Measurements from ENCODE around the gene LDLRAD3.

Gene LDLRAD3

GRCh38 chr11:36214976-36215692 is 271.3 kb downstream of the LDLRAD3 start:
- no peak overlapping the region for H3K4me3 ChIP-seq (ENCODE audit: low read depth, low read length)
- TF ChIP-seq CTCF (IDR thresholded peaks at IDR 0.05; ENCODE audit: low read depth, low read length) = no peak

GRCh38 chr11:36215693-36216060 is 271.8 kb downstream of the LDLRAD3 start:
- no peak overlapping the region for H3K4me3 ChIP-seq (ENCODE audit: low read depth, low read length)
- TF ChIP-seq CTCF (IDR thresholded peaks at IDR 0.05; ENCODE audit: low read depth, low read length) = no peak

- TF ChIP-seq CTCF (IDR thresholded peaks at IDR 0.05; ENCODE audit: low read depth, low read length) = no peak
- H3K4me3 ChIP-seq (ENCODE audit: low read depth, low read length) = no peak overlapping the region
Measured at GRCh38 chr11:36216061-36216615, 272.3 kb downstream of the LDLRAD3 start.

GRCh38 chr11:36218283-36218921 is 274.5 kb downstream of the LDLRAD3 start:
- H3K4me3 ChIP-seq (ENCODE audit: low read depth, low read length) = no peak overlapping the region
- TF ChIP-seq CTCF (IDR thresholded peaks at IDR 0.05; ENCODE audit: low read depth, low read length) = no peak

GRCh38 chr11:36219996-36220395 is 276.1 kb downstream of the LDLRAD3 start:
- TF ChIP-seq CTCF (IDR thresholded peaks at IDR 0.05; ENCODE audit: low read depth, low read length) = no peak
- no peak overlapping the region for H3K4me3 ChIP-seq (ENCODE audit: low read depth, low read length)

GRCh38 chr11:36222831-36223635 is 279.2 kb downstream of the LDLRAD3 start:
- TF ChIP-seq CTCF (IDR thresholded peaks at IDR 0.05; ENCODE audit: low read depth, low read length) = no peak

More at GRCh38 chr11:36222831-36223635, 279.2 kb downstream of the LDLRAD3 start:
- no peak overlapping the region for H3K4me3 ChIP-seq (ENCODE audit: low read depth, low read length)

All from WI38 (cell line).